Kidney epithelial cell (primary cell): ENCODE data around the gene SERP2. TPM values are rescaled to one million over a fixed set of nuclear protein-coding genes. Genes with fewer than 3 reads are reported as not detected.

Source experiments
- DNase-seq: peaks from one replicate; pipeline ENCODE4 v3.0.0-alpha.2; 2010; ENCODE audit warnings: low read depth
- H3K27me3 ChIP-seq: 2 replicates; pipeline ENCODE4 v1.6.0; 2011; ENCODE audit warnings: low read length; ENCODE audit not compliant: control insufficient read depth, insufficient read depth
- H3K36me3 ChIP-seq: 2 replicates; pipeline ENCODE4 v1.5.1; 2011; ENCODE audit warnings: low read length; ENCODE audit not compliant: control insufficient read depth, insufficient read depth
- H3K4me3 ChIP-seq: 2 replicates; pipeline ENCODE4 v1.5.1; 2011; ENCODE audit warnings: low read depth, mild to moderate bottlenecking, control low read depth, low read length
- CTCF ChIP-seq: IDR thresholded peaks from 2 replicates; pipeline ENCODE4 v1.5.1; 2011; ENCODE audit warnings: mild to moderate bottlenecking, moderate library complexity, low read length, control low read depth, inconsistent platforms; ENCODE audit not compliant: insufficient read depth, poor library complexity, severe bottlenecking
- total RNA-seq: library from RNA; depleted of rRNA; stranded (reverse); fragments of >200 nt; gene quantifications from 2 replicates; pipeline ENCODE4 v1.2.3, GENCODE V29; 2015

SERP2 gene
- total RNA-seq, 1 donor from 2014 or later: 9.7 TPM

DNA sequence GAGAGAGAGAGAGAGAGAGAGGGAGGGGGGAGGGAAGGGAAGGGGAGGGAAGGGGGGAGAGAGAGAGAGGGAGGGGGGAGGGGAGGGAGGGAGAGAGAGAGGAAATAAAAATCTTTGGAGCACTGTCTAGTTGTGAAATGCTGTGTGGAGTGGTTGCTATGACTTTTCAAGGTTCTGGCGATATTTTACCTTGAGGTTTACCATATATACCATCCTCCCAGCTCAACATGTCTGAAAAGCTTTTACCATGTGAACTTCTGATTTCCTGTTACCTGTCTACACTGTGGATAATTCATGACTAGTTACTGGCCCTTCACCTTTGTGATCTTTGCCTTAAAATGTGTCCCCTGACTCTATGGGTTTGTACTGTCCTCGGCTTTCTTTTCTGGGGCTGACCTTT, 38.2 kb downstream of the SERP2 start:
- no peak for DNase-seq
- H3K4me3 ChIP-seq: no peak overlapping the region
- H3K36me3 ChIP-seq: no peaks in the 10 kb centered on the region
- peaks cover 2% of the 10 kb centered on the region for H3K27me3 ChIP-seq
- TF ChIP-seq CTCF: no peak

DNA sequence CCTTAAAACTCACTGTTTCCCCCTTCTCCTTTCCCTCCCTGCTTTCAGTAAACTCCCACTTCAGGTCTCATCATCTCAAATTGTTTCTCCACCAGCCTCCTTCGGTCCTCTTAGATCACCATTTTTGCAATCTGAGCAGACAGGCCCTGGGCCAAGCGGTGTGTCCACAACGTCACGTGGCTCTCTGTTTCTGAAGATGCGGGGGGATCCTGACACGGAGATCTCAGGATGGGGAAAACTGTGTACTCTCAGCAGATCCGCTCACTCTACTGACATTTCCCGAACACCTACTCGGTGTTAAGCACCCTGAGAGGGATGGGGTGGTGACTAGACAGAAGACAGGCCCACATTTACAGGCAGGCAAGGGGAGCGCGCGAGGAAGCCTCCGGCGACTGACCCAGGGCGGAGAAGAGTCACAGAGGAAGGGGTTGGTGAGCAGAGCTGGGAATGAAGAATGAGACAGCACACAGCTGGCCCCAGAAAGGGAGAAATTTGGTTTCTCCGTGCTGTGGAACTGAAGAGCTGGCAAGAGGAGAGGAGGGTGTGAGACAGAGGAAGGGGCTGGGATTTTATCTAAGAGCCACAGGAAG, 38.8 kb downstream of the SERP2 start:
- DNase-seq: no peak
- Histone ChIP-seq H3K27me3 (peaks cover 2% of the 10 kb centered on the region), H3K4me3 (no peak overlapping the region), H3K36me3 (no peaks in the 10 kb centered on the region)
- TF ChIP-seq CTCF: no peak

DNA sequence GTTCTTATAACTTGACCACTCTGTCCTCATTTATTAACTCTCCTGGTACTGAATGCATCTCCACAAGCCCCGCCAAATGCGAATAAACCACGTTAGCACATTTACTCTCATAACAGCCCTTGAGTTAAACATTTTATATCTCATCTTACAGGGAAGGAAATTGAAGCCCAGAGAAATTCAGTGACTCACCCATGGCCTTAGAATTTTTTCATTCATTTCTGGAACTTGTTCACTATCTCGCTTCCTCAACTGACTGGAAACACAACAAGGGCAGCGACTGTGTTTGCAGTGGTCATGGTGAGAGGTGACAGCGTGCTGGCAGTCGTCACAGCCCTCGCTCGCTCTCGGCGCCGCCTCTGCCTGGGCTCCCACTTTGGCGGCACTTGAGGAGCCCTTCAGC, 39.5 kb downstream of the SERP2 start:
- Histone ChIP-seq H3K36me3 (no peaks in the 10 kb centered on the region), H3K27me3 (peaks cover 2% of the 10 kb centered on the region), H3K4me3 (no peak overlapping the region)
- no peak for TF ChIP-seq CTCF
- no peak for DNase-seq

DNA sequence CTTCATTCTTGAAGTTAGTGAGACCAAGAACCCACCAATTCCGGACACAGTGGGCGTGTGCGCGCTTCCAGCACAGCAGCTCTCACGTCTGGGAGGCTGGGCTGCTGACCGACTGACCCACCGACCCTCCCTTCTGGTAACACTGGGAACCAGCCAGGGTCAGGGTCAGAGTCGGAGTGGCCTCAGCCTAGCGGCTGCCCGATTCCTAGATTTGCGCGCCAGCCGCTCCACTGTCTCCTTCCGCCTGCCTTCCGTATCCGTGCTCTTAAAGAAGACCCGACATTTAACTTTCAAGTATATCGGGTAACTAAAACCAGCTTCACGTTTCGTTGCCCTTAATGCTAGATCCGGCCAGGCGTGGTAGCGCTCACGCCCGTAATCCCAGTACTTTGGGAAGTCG, 41.1 kb downstream of the SERP2 start:
- TF ChIP-seq CTCF: no peak
- peaks cover 2% of the 10 kb centered on the region for H3K27me3 ChIP-seq
- H3K4me3 ChIP-seq: peak overlapping the region; percentile 24
- H3K36me3 ChIP-seq: no peaks in the 10 kb centered on the region
- no peak for DNase-seq

- Histone ChIP-seq H3K4me3 (no peak overlapping the region), H3K36me3 (no peaks in the 10 kb centered on the region), H3K27me3 (peaks cover 2% of the 10 kb centered on the region)
- no peak for DNase-seq
- no peak for TF ChIP-seq CTCF
Measured at GRCh38 chr13:44415815-44416214, 42.2 kb downstream of the SERP2 start.

- DNase-seq: no peak
- peaks cover 2% of the 10 kb centered on the region for H3K27me3 ChIP-seq
- H3K36me3 ChIP-seq: no peaks in the 10 kb centered on the region
- no peak for TF ChIP-seq CTCF
- no peak overlapping the region for H3K4me3 ChIP-seq
Measured at GRCh38 chr13:44416301-44416700, 42.7 kb downstream of the SERP2 start.
